SK-N-MC (cell line): ENCODE results near the gene FBLN2.

Experiments used
- EZH2 ChIP-seq: fragments of 200-600 bp; sonication (generic); IDR thresholded peaks from one replicate; pipeline ENCODE4 v1.6.1; 2017; ENCODE audit warnings: antibody characterized with exemption
- FOXP2 ChIP-seq: optimal IDR thresholded peaks from 2 replicates; pipeline ENCODE3; 2011; ENCODE audit warnings: mild to moderate bottlenecking, moderate library complexity; ENCODE audit not compliant: insufficient read depth; ENCODE audit errors: extremely low read length, control extremely low read depth
- POLR2AphosphoS5 ChIP-seq: IDR thresholded peaks from 2 replicates; pipeline ENCODE4 v1.6.1; 2012; ENCODE audit warnings: mild to moderate bottlenecking, low read depth, low read length, borderline replicate concordance

GRCh38 chr3:13620776-13621365, 71.9 kb downstream of the FBLN2 start:
- no peak for TF ChIP-seq EZH2
- TF ChIP-seq POLR2AphosphoS5 = no peak
- TF ChIP-seq FOXP2 = no peak
